Measurements from ENCODE around the gene IL10RB. TPM values are rescaled to one million over a fixed set of nuclear protein-coding genes. Genes with fewer than 3 reads are reported as not detected.

Gene IL10RB
- total RNA-seq, 1 experiment from 2014 or later = 3.1 TPM

GRCh38 chr21:33273044-33273443 lies 6.9 kb downstream of the IL10RB start:
- H3K23me2 ChIP-seq (ENCODE audit: insufficient read length, low read depth, low read length, poor library complexity, severe bottlenecking) = no peaks in the 10 kb centered on the region
- no peak overlapping the region for H2BK20ac ChIP-seq (ENCODE audit: low read depth, low read length, poor library complexity, severe bottlenecking)
- H3K9ac ChIP-seq (ENCODE audit: extremely low read depth, insufficient read length, low read length) = no peak overlapping the region
- TF ChIP-seq, protein P1, sequence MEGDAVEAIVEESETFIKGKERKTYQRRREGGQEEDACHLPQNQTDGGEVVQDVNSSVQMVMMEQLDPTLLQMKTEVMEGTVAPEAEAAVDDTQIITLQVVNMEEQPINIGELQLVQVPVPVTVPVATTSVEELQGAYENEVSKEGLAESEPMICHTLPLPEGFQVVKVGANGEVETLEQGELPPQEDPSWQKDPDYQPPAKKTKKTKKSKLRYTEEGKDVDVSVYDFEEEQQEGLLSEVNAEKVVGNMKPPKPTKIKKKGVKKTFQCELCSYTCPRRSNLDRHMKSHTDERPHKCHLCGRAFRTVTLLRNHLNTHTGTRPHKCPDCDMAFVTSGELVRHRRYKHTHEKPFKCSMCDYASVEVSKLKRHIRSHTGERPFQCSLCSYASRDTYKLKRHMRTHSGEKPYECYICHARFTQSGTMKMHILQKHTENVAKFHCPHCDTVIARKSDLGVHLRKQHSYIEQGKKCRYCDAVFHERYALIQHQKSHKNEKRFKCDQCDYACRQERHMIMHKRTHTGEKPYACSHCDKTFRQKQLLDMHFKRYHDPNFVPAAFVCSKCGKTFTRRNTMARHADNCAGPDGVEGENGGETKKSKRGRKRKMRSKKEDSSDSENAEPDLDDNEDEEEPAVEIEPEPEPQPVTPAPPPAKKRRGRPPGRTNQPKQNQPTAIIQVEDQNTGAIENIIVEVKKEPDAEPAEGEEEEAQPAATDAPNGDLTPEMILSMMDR (conservative IDR thresholded peaks at IDR 0.05) = no peak
- no peaks in the 10 kb centered on the region for H3K27me3 ChIP-seq (ENCODE audit: insufficient read depth, low read length)
- Mint-ChIP-seq H3K36me3 (ENCODE audit: insufficient read depth in 1 of 3, low read depth in 3 of 3) (no peaks in the 10 kb centered on the region; a peak in 2 of 7 replicates), H3K9me3 (no peaks in the 10 kb centered on the region; a peak in 1 of 5 replicates), H3K4me3 (no peak overlapping the region), H3K27me3 (ENCODE audit: low read depth) (peaks cover 2% of the 10 kb centered on the region), H3K27ac (no peak overlapping the region), H3K4me1 (no peaks in the 10 kb centered on the region)
- H3K27ac ChIP-seq (ENCODE audit: insufficient read length, low read depth, low read length) = no peak overlapping the region
- no peak overlapping the region for H2AFZ ChIP-seq (ENCODE audit: low read length)
- no peak overlapping the region for H3K18ac ChIP-seq (ENCODE audit: insufficient read length, low read depth, low read length)
- H2BK120ac ChIP-seq (ENCODE audit: low read depth, low read length, poor library complexity, severe bottlenecking) = no peak overlapping the region
- H3K23ac ChIP-seq (ENCODE audit: insufficient read length, low read depth, low read length) = no peak overlapping the region
- no peaks in the 10 kb centered on the region for H3K79me2 ChIP-seq (ENCODE audit: insufficient read depth, low read length)
- DNase-seq = no peak
- H3K4me1 ChIP-seq (ENCODE audit: insufficient read depth, low read length) = no peaks in the 10 kb centered on the region
- no peak overlapping the region for H2BK12ac ChIP-seq (ENCODE audit: insufficient read length, low read depth, low read length)
- no peak overlapping the region for H3K4ac ChIP-seq (ENCODE audit: low read depth, low read length)
- H4K20me1 ChIP-seq (ENCODE audit: control insufficient read depth, insufficient read depth, insufficient read length) = no peaks in the 10 kb centered on the region
- no peak overlapping the region for H4K5ac ChIP-seq (ENCODE audit: insufficient read length, low read depth, low read length)
- H3T11ph ChIP-seq (ENCODE audit: low read length) = no peak overlapping the region
- no peaks in the 10 kb centered on the region for H3K79me1 ChIP-seq (ENCODE audit: insufficient read depth, low read depth, low read length, poor library complexity, severe bottlenecking)
- whole genome bisulfite sequencing (ENCODE audit: extremely low coverage, insufficient read length, low lambda C conversion rate) = no CpG with 5 or more reads among the region's 6 CpGs
- no peaks in the 10 kb centered on the region for H3K9me3 ChIP-seq (ENCODE audit: control insufficient read depth, low read depth, low read length)
- no peak overlapping the region for H4K8ac ChIP-seq (replicated peaks; ENCODE audit: insufficient read length, low read depth, low read length)
- H3K14ac ChIP-seq (ENCODE audit: insufficient read depth, low read length) = no peak overlapping the region
- no peak overlapping the region for H2AK5ac ChIP-seq (ENCODE audit: insufficient read length, low read length)
- no peak overlapping the region for H2BK5ac ChIP-seq (ENCODE audit: insufficient read length, low read length)
- no peak overlapping the region for H3K4me2 ChIP-seq (ENCODE audit: insufficient read depth, insufficient read length, low read length)
- H2BK15ac ChIP-seq (ENCODE audit: low read depth, low read length) = no peak overlapping the region
- no peak overlapping the region for H3K56ac ChIP-seq (ENCODE audit: insufficient read length, low read depth, low read length)
- no peak overlapping the region for H4K91ac ChIP-seq (ENCODE audit: insufficient read length, low read depth, low read length)

Measured in H9 (cell line).